A673 (cell line): ENCODE data around the gene SMYD3. TPM values are rescaled to one million over a fixed set of nuclear protein-coding genes. Genes with fewer than 3 reads are reported as not detected.

ENCODE experiments used
- BruUV-seq: library from RNA; stranded (reverse); fragments of 400-500 nt; replicated peaks from 2 replicates; lab custom pipeline; 2021; lab: Mats Ljungman, UMichigan
- CTCF ChIA-PET: fragments of 300-600 bp; sonication (Branson Sonifier 250); formaldehyde crosslinking; loops from one replicate; lab custom pipeline; 2022; ENCODE audit warnings: antibody characterized with exemption; lab: Charles Lee
- POLR2A ChIA-PET: fragments of 300-600 bp; sonication (Branson Sonifier 250); formaldehyde crosslinking; loops from one replicate; lab custom pipeline; 2022; ENCODE audit warnings: antibody characterized with exemption; ENCODE audit not compliant: low non-redundant PET; lab: Charles Lee
- DNase-seq: peaks from one replicate; pipeline ENCODE4 v3.0.0-alpha.2; 2015; ENCODE audit warnings: low spot score
- H3K27ac ChIP-seq: fragments of 200-600 bp; sonication (generic); 2 replicates; pipeline ENCODE4 v1.5.1; 2016; ENCODE audit warnings: mixed run types, low read depth, mild to moderate bottlenecking, mixed read lengths, antibody characterized with exemption, low read length; ENCODE audit not compliant: poor library complexity, severe bottlenecking
- H3K27me3 ChIP-seq: fragments of 200-600 bp; sonication (generic); replicated peaks from 2 replicates; pipeline ENCODE4 v1.6.1; 2017; ENCODE audit warnings: mixed run types, low read depth, mild to moderate bottlenecking, mixed read lengths, antibody characterized with exemption, low read length; ENCODE audit not compliant: insufficient read depth, poor library complexity
- H3K36me3 ChIP-seq: fragments of 200-600 bp; sonication (generic); 2 replicates; pipeline ENCODE4 v1.6.1; 2016; ENCODE audit warnings: mixed run types, mild to moderate bottlenecking, mixed read lengths, antibody characterized with exemption, low read length; ENCODE audit not compliant: insufficient read depth, poor library complexity, severe bottlenecking
- H3K4me1 ChIP-seq: fragments of 200-600 bp; sonication (generic); 2 replicates; pipeline ENCODE4 v1.6.1; 2017; ENCODE audit warnings: mixed run types, mild to moderate bottlenecking, mixed read lengths, antibody characterized with exemption, low read length; ENCODE audit not compliant: insufficient read depth, poor library complexity, severe bottlenecking
- H3K4me3 ChIP-seq: fragments of 200-600 bp; sonication (generic); 2 replicates; pipeline ENCODE4 v1.5.1; 2016; ENCODE audit warnings: low read depth, mixed run types, mild to moderate bottlenecking, mixed read lengths, low read length; ENCODE audit not compliant: poor library complexity, severe bottlenecking
- H3K9me3 ChIP-seq: fragments of 200-600 bp; sonication (generic); 2 replicates; pipeline ENCODE4 v1.6.1; 2016; ENCODE audit warnings: mixed run types, low read depth, mild to moderate bottlenecking, mixed read lengths, antibody characterized with exemption, low read length; ENCODE audit not compliant: poor library complexity, severe bottlenecking
- EZH2 ChIP-seq: fragments of 200-600 bp; sonication (generic); IDR thresholded peaks from 2 replicates; pipeline ENCODE4 v1.6.1; 2017; ENCODE audit warnings: borderline replicate concordance, low read depth, mild to moderate bottlenecking, mixed read lengths, antibody characterized with exemption, low read length; ENCODE audit not compliant: poor library complexity, severe bottlenecking
- intact Hi-C: fragments of 100-400 bp; cut with micrococcal nuclease; formaldehyde crosslinking; loops from one replicate; pipeline ENCODE4 v1.10.0; 2022; ENCODE audit not compliant: unreplicated experiment
- total RNA-seq: library from RNA; stranded (reverse); gene quantifications from 2 replicates; pipeline ENCODE4 v1.2.3, GENCODE V29; 2021
- TF ChIP-seq, protein P1 (sequence below): fragments of 300-800, 200-600 bp; sonication (generic); conservative IDR thresholded peaks from 2 replicates; pipeline ENCODE4 v1.5.1; 2017; ENCODE audit warnings: low read depth, mild to moderate bottlenecking, antibody characterized with exemption, low read length, moderate library complexity, mixed read lengths

SMYD3 gene
- total RNA-seq, 1 experiment from 2014 or later: 29.0 TPM

DNA sequence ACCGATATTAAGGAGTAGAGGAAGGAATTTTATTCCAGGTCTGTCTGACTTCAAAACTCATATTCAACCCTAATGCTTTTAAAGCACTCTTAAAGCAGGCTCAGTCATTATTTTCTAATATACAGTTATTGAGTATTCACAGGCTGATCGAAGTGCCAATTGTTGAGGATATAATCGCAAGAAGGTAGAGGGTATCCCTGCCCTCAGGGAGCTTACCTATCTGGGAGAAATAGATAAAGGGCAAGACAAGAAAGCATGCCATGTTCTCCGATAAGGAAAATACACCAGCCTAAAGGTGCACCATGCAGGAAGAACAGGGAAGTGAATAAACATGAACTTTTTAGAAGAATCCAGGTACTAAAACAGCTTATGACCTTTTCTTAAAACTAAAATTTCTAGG, 361.2 kb downstream of the SMYD3 start:
- Histone ChIP-seq H3K9me3 (no peaks in the 10 kb centered on the region), H3K4me1 (no peaks in the 10 kb centered on the region), H3K36me3 (no peaks in the 10 kb centered on the region), H3K27me3 (no peaks in the 10 kb centered on the region), H3K4me3 (no peak overlapping the region), H3K27ac (no peak overlapping the region)
- ChIA-PET CTCF (no interaction called here), POLR2A (no interaction called here)
- intact Hi-C loops: no loop called here
- no TSS peak for BruUV-seq
- DNase-seq: no peak
- TF ChIP-seq, protein P1, sequence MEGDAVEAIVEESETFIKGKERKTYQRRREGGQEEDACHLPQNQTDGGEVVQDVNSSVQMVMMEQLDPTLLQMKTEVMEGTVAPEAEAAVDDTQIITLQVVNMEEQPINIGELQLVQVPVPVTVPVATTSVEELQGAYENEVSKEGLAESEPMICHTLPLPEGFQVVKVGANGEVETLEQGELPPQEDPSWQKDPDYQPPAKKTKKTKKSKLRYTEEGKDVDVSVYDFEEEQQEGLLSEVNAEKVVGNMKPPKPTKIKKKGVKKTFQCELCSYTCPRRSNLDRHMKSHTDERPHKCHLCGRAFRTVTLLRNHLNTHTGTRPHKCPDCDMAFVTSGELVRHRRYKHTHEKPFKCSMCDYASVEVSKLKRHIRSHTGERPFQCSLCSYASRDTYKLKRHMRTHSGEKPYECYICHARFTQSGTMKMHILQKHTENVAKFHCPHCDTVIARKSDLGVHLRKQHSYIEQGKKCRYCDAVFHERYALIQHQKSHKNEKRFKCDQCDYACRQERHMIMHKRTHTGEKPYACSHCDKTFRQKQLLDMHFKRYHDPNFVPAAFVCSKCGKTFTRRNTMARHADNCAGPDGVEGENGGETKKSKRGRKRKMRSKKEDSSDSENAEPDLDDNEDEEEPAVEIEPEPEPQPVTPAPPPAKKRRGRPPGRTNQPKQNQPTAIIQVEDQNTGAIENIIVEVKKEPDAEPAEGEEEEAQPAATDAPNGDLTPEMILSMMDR: no peak
- no peak for TF ChIP-seq EZH2

GRCh38 chr1:246144931-246145330, 362.1 kb downstream of the SMYD3 start:
- Histone ChIP-seq H3K4me3 (no peak overlapping the region), H3K9me3 (no peaks in the 10 kb centered on the region), H3K4me1 (no peaks in the 10 kb centered on the region), H3K27ac (no peak overlapping the region), H3K27me3 (no peaks in the 10 kb centered on the region), H3K36me3 (no peaks in the 10 kb centered on the region)
- DNase-seq: no peak
- ChIA-PET CTCF (interaction anchor here (0.6 kb wide), 1 partner anchor 580 kb away, joined by 4 read pairs; no protein-coding TSS in a partner anchor), POLR2A (no interaction called here)
- intact Hi-C loops: loop anchor here (5.0 kb wide), 1 partner anchor 797 kb away; no protein-coding TSS in a partner anchor
- TF ChIP-seq, protein P1: no peak
- TF ChIP-seq EZH2: no peak
- no TSS peak for BruUV-seq

- H3K4me1 ChIP-seq: no peaks in the 10 kb centered on the region
- intact Hi-C loops: loop anchor here (5.0 kb wide), 1 partner anchor 800 kb away; no protein-coding TSS in a partner anchor
- DNase-seq: peak; percentile 60
- H3K9me3 ChIP-seq: no peaks in the 10 kb centered on the region
- no peaks in the 10 kb centered on the region for H3K27me3 ChIP-seq
- H3K4me3 ChIP-seq: no peak overlapping the region
- no peak overlapping the region for H3K27ac ChIP-seq
- POLR2A ChIA-PET: no interaction called here
- CTCF ChIA-PET: no interaction called here
- TF ChIP-seq, protein P1: no peak
- no peak for TF ChIP-seq EZH2
- no TSS peak for BruUV-seq
- no peaks in the 10 kb centered on the region for H3K36me3 ChIP-seq
Measured at GRCh38 chr1:246142320-246142893, 364.7 kb downstream of the SMYD3 start.
